GM12878 (cell line): ENCODE results near the gene PTTG1. TPM values are rescaled to one million over a fixed set of nuclear protein-coding genes. Genes with fewer than 3 reads are reported as not detected.

Experiments
- microRNA-seq: library from miRNA; unstranded; fragments of <30 nt; microRNA quantifications from one replicate; pipeline ENCODE4, GENCODE V29; 2018
- polyA plus RNA-seq, 11 experiments: library from polyadenylated mRNA; depleted of rRNA in 4 of 11; unstranded in 6 of 11; stranded (reverse) in 5 of 11; fragments of >200 nt; fragmentation: Nextera tagmentation in 4 of 11; fragmentation: Illumina TruSeq in 1 of 11; extraction: Ambion mirVana in 4 of 11; extraction: Trizol in 1 of 11; gene quantifications; 1 replicate in 1 of 11; 2 replicates in 10 of 11; pipeline versions ENCODE4 v1.2.1 to v1.2.3, GENCODE V29; 2011 to 2016; ENCODE audit warnings: inconsistent platforms in 2 of 11, missing spikeins in 2 of 11, low read depth in 1 of 11
- small RNA-seq: library from RNA; depleted of rRNA; stranded (forward); fragments of <200 nt; gene quantifications from one replicate; pipeline ENCODE3, GENCODE V24; 2014
- total RNA-seq, 4 experiments: library from RNA; depleted of rRNA in 3 of 4; stranded (reverse); fragments of >200 nt in 3 of 4; fragmentation: Illumina TruSeq in 1 of 4; extraction: Trizol in 1 of 4; gene quantifications; 2 replicates each; pipeline versions ENCODE4 v1.2.1 to v1.2.3, GENCODE V29; 2013 to 2021

Gene PTTG1
- total and polyA plus RNA-seq, 10 of the 15 experiments (the other 5 are each of a cell fraction or from before 2014, with no cell fraction given), result 154 to 1,033 (median 377) TPM

Small RNAs within 50 kb of the gene (microRNA-seq; reads per million reads assigned to microRNA genes)
- not detected for gene MIR3142

Small RNAs within 50 kb of the gene (small RNA-seq; reads per million reads assigned to genes)
- not detected for gene MIR3142

Other genes starting within 250 kb of the PTTG1 start
- gene FABP6, start 192.3 kb upstream of the PTTG1 start, total RNA-seq (2014; rRNA removed), result 1.3 and 1.9 TPM in 2 replicates
- gene FABP6, start 192.3 kb upstream of the PTTG1 start, total RNA-seq (2014; rRNA removed; fragmentation: Illumina TruSeq; extraction: Trizol), result 1.2 and 3.0 TPM in 2 replicates
- gene FABP6, start 192.3 kb upstream of the PTTG1 start, total RNA-seq (2021), result 1.9 and 2.3 TPM in 2 replicates
- 4.7 and 8.1 TPM in 2 replicates for gene FABP6, start 192.3 kb upstream of the PTTG1 start, polyA plus RNA-seq (2011; rRNA removed)
- 1.00 and 1.2 TPM in 2 replicates for gene FABP6, start 192.3 kb upstream of the PTTG1 start, polyA plus RNA-seq (2014; fragmentation: Illumina TruSeq; extraction: Trizol)
- 1 to 10 TPM; 3.0 to 3.5 TPM for gene FABP6, start 192.3 kb upstream of the PTTG1 start, polyA plus RNA-seq (2014; fragmentation: Nextera tagmentation; extraction: Ambion mirVana)
- 1.2 and 3.2 TPM in 2 replicates for gene FABP6, start 192.3 kb upstream of the PTTG1 start, polyA plus RNA-seq (2014; rRNA removed)
- gene FABP6, start 192.3 kb upstream of the PTTG1 start, polyA plus RNA-seq (2016; fragmentation: Nextera tagmentation; extraction: Ambion mirVana), result 1 to 10 TPM in 1 of 2 experiments, under 1 TPM in 1; 0.66 to 1.1 TPM
- gene CCNJL, start 109.3 kb upstream of the PTTG1 start, total RNA-seq (2014; rRNA removed), result not detected in 2 replicates
- not detected in 2 replicates for gene CCNJL, start 109.3 kb upstream of the PTTG1 start, total RNA-seq (2014; rRNA removed; fragmentation: Illumina TruSeq; extraction: Trizol)
- 0.08 and 0.10 TPM in 2 replicates for gene CCNJL, start 109.3 kb upstream of the PTTG1 start, total RNA-seq (2021)
- gene CCNJL, start 109.3 kb upstream of the PTTG1 start, polyA plus RNA-seq (2011; rRNA removed), result 0.19 and 0.20 TPM in 2 replicates
- not detected in 2 replicates for gene CCNJL, start 109.3 kb upstream of the PTTG1 start, polyA plus RNA-seq (2014; fragmentation: Illumina TruSeq; extraction: Trizol)
- gene CCNJL, start 109.3 kb upstream of the PTTG1 start, polyA plus RNA-seq (2014; fragmentation: Nextera tagmentation; extraction: Ambion mirVana), result not detected
- gene CCNJL, start 109.3 kb upstream of the PTTG1 start, polyA plus RNA-seq (2014; rRNA removed), result not detected in 2 replicates
- gene CCNJL, start 109.3 kb upstream of the PTTG1 start, polyA plus RNA-seq (2016; fragmentation: Nextera tagmentation; extraction: Ambion mirVana), result under 1 TPM in 1 of 2 experiments, not detected in 1; 0.09 TPM
- not detected in 2 replicates for gene C1QTNF2, start 51.2 kb upstream of the PTTG1 start, total RNA-seq (2014; rRNA removed)
- not detected in 2 replicates for gene C1QTNF2, start 51.2 kb upstream of the PTTG1 start, total RNA-seq (2014; rRNA removed; fragmentation: Illumina TruSeq; extraction: Trizol)
- not detected in 2 replicates for gene C1QTNF2, start 51.2 kb upstream of the PTTG1 start, total RNA-seq (2021)
- not detected in 2 replicates for gene C1QTNF2, start 51.2 kb upstream of the PTTG1 start, polyA plus RNA-seq (2011; rRNA removed)
- gene C1QTNF2, start 51.2 kb upstream of the PTTG1 start, polyA plus RNA-seq (2014; fragmentation: Illumina TruSeq; extraction: Trizol), result not detected in 2 replicates
- gene C1QTNF2, start 51.2 kb upstream of the PTTG1 start, polyA plus RNA-seq (2014; fragmentation: Nextera tagmentation; extraction: Ambion mirVana), result not detected
- 0.09 TPM in 1 of 2 replicates, not detected in the other for gene C1QTNF2, start 51.2 kb upstream of the PTTG1 start, polyA plus RNA-seq (2014; rRNA removed)
- gene C1QTNF2, start 51.2 kb upstream of the PTTG1 start, polyA plus RNA-seq (2016; fragmentation: Nextera tagmentation; extraction: Ambion mirVana), result not detected
- gene FAM200C, start 21.8 kb upstream of the PTTG1 start, total RNA-seq (2014; rRNA removed), result 2.0 and 2.5 TPM in 2 replicates
- 2.5 and 2.6 TPM in 2 replicates for gene FAM200C, start 21.8 kb upstream of the PTTG1 start, total RNA-seq (2014; rRNA removed; fragmentation: Illumina TruSeq; extraction: Trizol)
- gene FAM200C, start 21.8 kb upstream of the PTTG1 start, total RNA-seq (2021), result 2.0 and 2.4 TPM in 2 replicates
- 2.9 and 4.7 TPM in 2 replicates for gene FAM200C, start 21.8 kb upstream of the PTTG1 start, polyA plus RNA-seq (2011; rRNA removed)
- 1.3 and 2.0 TPM in 2 replicates for gene FAM200C, start 21.8 kb upstream of the PTTG1 start, polyA plus RNA-seq (2014; fragmentation: Illumina TruSeq; extraction: Trizol)
- 1 to 10 TPM; 1.0 to 1.2 TPM for gene FAM200C, start 21.8 kb upstream of the PTTG1 start, polyA plus RNA-seq (2014; fragmentation: Nextera tagmentation; extraction: Ambion mirVana)
- 1.6 and 1.8 TPM in 2 replicates for gene FAM200C, start 21.8 kb upstream of the PTTG1 start, polyA plus RNA-seq (2014; rRNA removed)
- gene FAM200C, start 21.8 kb upstream of the PTTG1 start, polyA plus RNA-seq (2016; fragmentation: Nextera tagmentation; extraction: Ambion mirVana), result 1 to 10 TPM; 4.7 to 5.4 TPM
- gene SLU7, start 2.8 kb upstream of the PTTG1 start, total RNA-seq (2014; rRNA removed), result 32.9 and 36.2 TPM in 2 replicates
- 51.9 and 56.0 TPM in 2 replicates for gene SLU7, start 2.8 kb upstream of the PTTG1 start, total RNA-seq (2014; rRNA removed; fragmentation: Illumina TruSeq; extraction: Trizol)
- 35.2 and 38.6 TPM in 2 replicates for gene SLU7, start 2.8 kb upstream of the PTTG1 start, total RNA-seq (2021)
- gene SLU7, start 2.8 kb upstream of the PTTG1 start, polyA plus RNA-seq (2011; rRNA removed), result 52.8 and 77.4 TPM in 2 replicates
- 55.2 and 57.7 TPM in 2 replicates for gene SLU7, start 2.8 kb upstream of the PTTG1 start, polyA plus RNA-seq (2014; fragmentation: Illumina TruSeq; extraction: Trizol)
- gene SLU7, start 2.8 kb upstream of the PTTG1 start, polyA plus RNA-seq (2014; fragmentation: Nextera tagmentation; extraction: Ambion mirVana), result 10 to 100 TPM; 40.9 to 41.2 TPM
- gene SLU7, start 2.8 kb upstream of the PTTG1 start, polyA plus RNA-seq (2014; rRNA removed), result 32.7 and 35.9 TPM in 2 replicates
- gene SLU7, start 2.8 kb upstream of the PTTG1 start, polyA plus RNA-seq (2016; fragmentation: Nextera tagmentation; extraction: Ambion mirVana), result 10 to 100 TPM; 53.4 to 54.0 TPM